NCI-H1105 (cell line): Measurements from ENCODE around the gene PHC3.
"Not testable (repeated sequence)": the region's sequence is repeated elsewhere in the genome, so short reads cannot be mapped to it uniquely, and the experiment has no call there.

Experiments
- DNase-seq: peaks from one replicate; lab custom pipeline; 2025; lab: John Stamatoyannopoulos, UW

The PHC3 gene

GRCh38 chr3:170128977-170129431, 52.5 kb downstream of the PHC3 start:
- DNase-seq, result no peak

- DNase-seq, result no peak
Measured at GRCh38 chr3:170128259-170128976, 53.1 kb downstream of the PHC3 start.

- DNase-seq, result no peak
Measured at GRCh38 chr3:170117134-170117533, 64.4 kb downstream of the PHC3 start.

- DNase-seq, result not testable (repeated sequence)
Measured at GRCh38 chr3:170114165-170114564, 67.4 kb downstream of the PHC3 start.

GRCh38 chr3:170111147-170111771, 70.3 kb downstream of the PHC3 start:
- DNase-seq, result no peak

- DNase-seq, result no peak
Measured at GRCh38 chr3:170109579-170110293, 71.8 kb downstream of the PHC3 start.

GRCh38 chr3:170108955-170109354, 72.6 kb downstream of the PHC3 start:
- no peak for DNase-seq

GRCh38 chr3:170107941-170108340, 73.6 kb downstream of the PHC3 start:
- no peak for DNase-seq

GRCh38 chr3:170102431-170102830, 79.1 kb downstream of the PHC3 start:
- no peak for DNase-seq

GRCh38 chr3:170100944-170101343, 80.6 kb downstream of the PHC3 start:
- DNase-seq, result no peak

GRCh38 chr3:170098753-170099152, 82.8 kb downstream of the PHC3 start:
- DNase-seq, result no peak

- no peak for DNase-seq
Measured at GRCh38 chr3:170096342-170096741, 85.2 kb downstream of the PHC3 start.

GRCh38 chr3:170095771-170096170, 85.8 kb downstream of the PHC3 start:
- no peak for DNase-seq

GRCh38 chr3:170092907-170093306, 88.6 kb downstream of the PHC3 start:
- no peak for DNase-seq

- DNase-seq, result no peak
Measured at GRCh38 chr3:170090601-170090981, 90.9 kb downstream of the PHC3 start.

GRCh38 chr3:170089862-170090600, 91.5 kb downstream of the PHC3 start:
- no peak for DNase-seq

- no peak for DNase-seq
Measured at GRCh38 chr3:170085396-170085795, 96.1 kb downstream of the PHC3 start.

GRCh38 chr3:170083343-170083742, 98.2 kb downstream of the PHC3 start:
- DNase-seq, result no peak

GRCh38 chr3:170081079-170081741, 100.3 kb downstream of the PHC3 start:
- no peak for DNase-seq

GRCh38 chr3:170080605-170081004, 100.9 kb downstream of the PHC3 start:
- no peak for DNase-seq

GRCh38 chr3:170079536-170080165, 101.9 kb downstream of the PHC3 start:
- no peak for DNase-seq
